Measurements from ENCODE around the gene MLX. TPM values are rescaled to one million over a fixed set of nuclear protein-coding genes. Genes with fewer than 3 reads are reported as not detected.

MLX gene
- total RNA-seq, 1 donor from 2014 or later, result 62.5 TPM

GRCh38 chr17:42579794-42580551, 13.1 kb downstream of the MLX start:
- H3K36me3 Mint-ChIP-seq (ENCODE audit: unreplicated experiment), result no peaks in the 10 kb centered on the region
- H3K4me3 Mint-ChIP-seq (ENCODE audit: unreplicated experiment), result no peak overlapping the region
- no peak for DNase-seq
- no peak for TF ChIP-seq CTCF (IDR thresholded peaks at IDR 0.05; ENCODE audit: partially characterized antibody, unreplicated experiment)
- H3K9me3 Mint-ChIP-seq (ENCODE audit: unreplicated experiment), result peaks cover 11% of the 10 kb centered on the region
- peaks cover 8% of the 10 kb centered on the region for H3K27me3 Mint-ChIP-seq (ENCODE audit: unreplicated experiment)
- peaks cover 2% of the 10 kb centered on the region for H3K4me1 Mint-ChIP-seq (ENCODE audit: low read depth, unreplicated experiment)
- H3K27ac Mint-ChIP-seq (ENCODE audit: unreplicated experiment), result no peak overlapping the region

- no peak overlapping the region for H3K27ac Mint-ChIP-seq (ENCODE audit: unreplicated experiment)
- H3K9me3 Mint-ChIP-seq (ENCODE audit: unreplicated experiment), result peaks cover 7% of the 10 kb centered on the region
- H3K4me3 Mint-ChIP-seq (ENCODE audit: unreplicated experiment), result no peak overlapping the region
- peaks cover 8% of the 10 kb centered on the region for H3K27me3 Mint-ChIP-seq (ENCODE audit: unreplicated experiment)
- no peak for DNase-seq
- no peaks in the 10 kb centered on the region for H3K4me1 Mint-ChIP-seq (ENCODE audit: low read depth, unreplicated experiment)
- TF ChIP-seq CTCF (IDR thresholded peaks at IDR 0.05; ENCODE audit: partially characterized antibody, unreplicated experiment), result no peak
- H3K36me3 Mint-ChIP-seq (ENCODE audit: unreplicated experiment), result no peaks in the 10 kb centered on the region
Measured at GRCh38 chr17:42581744-42582270, 14.9 kb downstream of the MLX start.

- Mint-ChIP-seq H3K27ac (ENCODE audit: unreplicated experiment) (no peak overlapping the region), H3K4me3 (ENCODE audit: unreplicated experiment) (no peak overlapping the region), H3K36me3 (ENCODE audit: unreplicated experiment) (no peaks in the 10 kb centered on the region), H3K27me3 (ENCODE audit: unreplicated experiment) (peaks cover 4% of the 10 kb centered on the region), H3K4me1 (ENCODE audit: low read depth, unreplicated experiment) (no peaks in the 10 kb centered on the region), H3K9me3 (ENCODE audit: unreplicated experiment) (no peaks in the 10 kb centered on the region)
- no peak for TF ChIP-seq CTCF (IDR thresholded peaks at IDR 0.05; ENCODE audit: partially characterized antibody, unreplicated experiment)
- no peak for DNase-seq
Measured at GRCh38 chr17:42584880-42585279, 18.0 kb downstream of the MLX start.

GRCh38 chr17:42585353-42585752, 18.5 kb downstream of the MLX start:
- H3K9me3 Mint-ChIP-seq (ENCODE audit: unreplicated experiment), result no peaks in the 10 kb centered on the region
- H3K36me3 Mint-ChIP-seq (ENCODE audit: unreplicated experiment), result no peaks in the 10 kb centered on the region
- no peak for TF ChIP-seq CTCF (IDR thresholded peaks at IDR 0.05; ENCODE audit: partially characterized antibody, unreplicated experiment)
- peaks cover 2% of the 10 kb centered on the region for H3K27me3 Mint-ChIP-seq (ENCODE audit: unreplicated experiment)
- H3K4me3 Mint-ChIP-seq (ENCODE audit: unreplicated experiment), result no peak overlapping the region
- no peaks in the 10 kb centered on the region for H3K4me1 Mint-ChIP-seq (ENCODE audit: low read depth, unreplicated experiment)
- no peak for DNase-seq
- H3K27ac Mint-ChIP-seq (ENCODE audit: unreplicated experiment), result no peak overlapping the region

- Mint-ChIP-seq H3K27ac (ENCODE audit: unreplicated experiment) (no peak overlapping the region), H3K36me3 (ENCODE audit: unreplicated experiment) (no peaks in the 10 kb centered on the region), H3K4me3 (ENCODE audit: unreplicated experiment) (no peak overlapping the region)
Measured at GRCh38 chr17:42586514-42587230, 19.8 kb downstream of the MLX start.

More at GRCh38 chr17:42586514-42587230, 19.8 kb downstream of the MLX start:
- H3K9me3 Mint-ChIP-seq (ENCODE audit: unreplicated experiment), result no peaks in the 10 kb centered on the region
- DNase-seq, result no peak
- peaks cover 2% of the 10 kb centered on the region for H3K27me3 Mint-ChIP-seq (ENCODE audit: unreplicated experiment)
- TF ChIP-seq CTCF (IDR thresholded peaks at IDR 0.05; ENCODE audit: partially characterized antibody, unreplicated experiment), result no peak
- no peaks in the 10 kb centered on the region for H3K4me1 Mint-ChIP-seq (ENCODE audit: low read depth, unreplicated experiment)

Measured in glutamatergic neuron (in vitro differentiated cells).